Measurements from ENCODE around the gene PIKFYVE. TPM values are rescaled to one million over a fixed set of nuclear protein-coding genes. Genes with fewer than 3 reads are reported as not detected.
A peak's percentile ranks its signal among the peaks of the same experiment; 100 is the strongest.

Gene PIKFYVE
- total and polyA plus RNA-seq, 2 of the 8 experiments (the other 6 are each of a cell fraction or from before 2014, with no cell fraction given) = 8.8 to 33.5 TPM

- TF ChIP-seq POU5F1 (IDR thresholded peaks at IDR 0.05; ENCODE audit: low read depth, low read length) (no peak), YY1 (IDR thresholded peaks at IDR 0.05; ENCODE audit: low read depth, low read length) (peak; percentile 68), POLR2AphosphoS5 (IDR thresholded peaks at IDR 0.05; ENCODE audit: low read depth, low read length) (peak; percentile 34), MAX (IDR thresholded peaks at IDR 0.05) (peak; percentile 83), HDAC6 (IDR thresholded peaks at IDR 0.05; ENCODE audit: low read depth, low read length) (no peak), RBBP5 (IDR thresholded peaks at IDR 0.05; ENCODE audit: borderline replicate concordance, low read depth, low read length) (peak; percentile 67), MAFK (IDR thresholded peaks at IDR 0.05; ENCODE audit: low read depth, low read length) (peak; percentile 77), SP1 (IDR thresholded peaks at IDR 0.05; ENCODE audit: low read depth, low read length) (peak; percentile 77), ATF2 (IDR thresholded peaks at IDR 0.05; ENCODE audit: low read length) (peak; percentile 75; the same call in 1 of the 2 replicates), ZNF274 (IDR thresholded peaks at IDR 0.05; ENCODE audit: borderline replicate concordance, extremely low read depth, low read length) (no peak), SRF (IDR thresholded peaks at IDR 0.05; ENCODE audit: low read depth, low read length) (peak; percentile 91), NRF1 (IDR thresholded peaks at IDR 0.05; ENCODE audit: low read depth, low read length) (no peak), PHF8 (conservative IDR thresholded peaks at IDR 0.05; ENCODE audit: low read depth, low read length) (peak; percentile 69), E2F6 (IDR thresholded peaks at IDR 0.05) (peak; percentile 24; the same call in 1 of the 2 replicates), SP4 (IDR thresholded peaks at IDR 0.05; ENCODE audit: low read length) (0 out of 2 replicates have a peak, but pooled peaks have one; percentile 54), SIN3A (conservative IDR thresholded peaks at IDR 0.05 in 1 of 2, IDR thresholded peaks at IDR 0.05 in 1 of 2; ENCODE audit: low read depth in 1 of 2, low read length in 2 of 2) (0 out of 4 replicates have a peak, but pooled peaks have one; percentile 44 to 52), TEAD4 (IDR thresholded peaks at IDR 0.05; ENCODE audit: low read depth, low read length) (0 out of 2 replicates have a peak, but pooled peaks have one; percentile 18), CREB1 (IDR thresholded peaks at IDR 0.05) (peak; percentile 91), KDM5A (IDR thresholded peaks at IDR 0.05; ENCODE audit: low read length) (no peak), POLR2A (IDR thresholded peaks at IDR 0.05; ENCODE audit: control extremely low read depth in 1 of 2, low read depth in 2 of 2, low read length in 2 of 2) (peak; percentile 52 to 64)
- TF ChIP-seq, protein P1, sequence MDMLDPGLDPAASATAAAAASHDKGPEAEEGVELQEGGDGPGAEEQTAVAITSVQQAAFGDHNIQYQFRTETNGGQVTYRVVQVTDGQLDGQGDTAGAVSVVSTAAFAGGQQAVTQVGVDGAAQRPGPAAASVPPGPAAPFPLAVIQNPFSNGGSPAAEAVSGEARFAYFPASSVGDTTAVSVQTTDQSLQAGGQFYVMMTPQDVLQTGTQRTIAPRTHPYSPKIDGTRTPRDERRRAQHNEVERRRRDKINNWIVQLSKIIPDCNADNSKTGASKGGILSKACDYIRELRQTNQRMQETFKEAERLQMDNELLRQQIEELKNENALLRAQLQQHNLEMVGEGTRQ (IDR thresholded peaks at IDR 0.05; ENCODE audit: low read length) = peak; percentile 28; the same call in 1 of the 2 replicates
These were observed at the start of gene PIKFYVE (continued) for GRCh38 chr2:208265801-208266552.
